GM15510 (cell line): ENCODE measurements around the gene CDK14.

Experiments
- POLR2A ChIP-seq: IDR thresholded peaks from 3 replicates; pipeline ENCODE4 v1.6.1; 2011; ENCODE audit warnings: borderline replicate concordance; ENCODE audit not compliant: insufficient read length; ENCODE audit errors: extremely low read depth

Gene CDK14

GRCh38 chr7:90677486-90678404 is 81.6 kb downstream of the CDK14 start:
- TF ChIP-seq POLR2A: no peak

GRCh38 chr7:90678986-90679385 is 82.9 kb downstream of the CDK14 start:
- no peak for TF ChIP-seq POLR2A

GRCh38 chr7:90680484-90680883 is 84.4 kb downstream of the CDK14 start:
- no peak for TF ChIP-seq POLR2A

GRCh38 chr7:90681336-90682022 is 85.4 kb downstream of the CDK14 start:
- TF ChIP-seq POLR2A: no peak

GRCh38 chr7:90686146-90686545 is 90.0 kb downstream of the CDK14 start:
- TF ChIP-seq POLR2A: no peak

GRCh38 chr7:90688810-90689209 is 92.7 kb downstream of the CDK14 start:
- no peak for TF ChIP-seq POLR2A

- TF ChIP-seq POLR2A: no peak
Observed at GRCh38 chr7:90689260-90689659, 93.1 kb downstream of the CDK14 start.

- no peak for TF ChIP-seq POLR2A
Observed at GRCh38 chr7:90690159-90690858, 94.2 kb downstream of the CDK14 start.

GRCh38 chr7:90692396-90692795 is 96.3 kb downstream of the CDK14 start:
- TF ChIP-seq POLR2A: no peak

GRCh38 chr7:90692947-90693346 is 96.8 kb downstream of the CDK14 start:
- no peak for TF ChIP-seq POLR2A

GRCh38 chr7:90693939-90694338 is 97.8 kb downstream of the CDK14 start:
- no peak for TF ChIP-seq POLR2A

GRCh38 chr7:90698616-90699015 is 102.5 kb downstream of the CDK14 start:
- TF ChIP-seq POLR2A: no peak

- TF ChIP-seq POLR2A: no peak
Observed at GRCh38 chr7:90701021-90701420, 104.9 kb downstream of the CDK14 start.

GRCh38 chr7:90701771-90702170 is 105.7 kb downstream of the CDK14 start:
- TF ChIP-seq POLR2A: no peak
